GM12878 (cell line): ENCODE data around the gene CLTRN. TPM values are rescaled to one million over a fixed set of nuclear protein-coding genes. Genes with fewer than 3 reads are reported as not detected.

Experiments used
- ATAC-seq: fragments of 200-7000 bp; cut with Tn5 transposase; 3 replicates; pipeline ENCODE4 v1.9.1; 2020; ENCODE audit warnings: mild to moderate bottlenecking, moderate library complexity
- BruUV-seq: library from RNA; stranded (reverse); fragments of 400-500 nt; replicated peaks from 2 replicates; lab custom pipeline; 2021; lab: Mats Ljungman, UMichigan
- CTCF ChIA-PET: fragments of 300-600 bp; sonication (Branson Sonifier 250); formaldehyde crosslinking; extraction: SDS; loops from one replicate; lab custom pipeline; 2021; ENCODE audit warnings: inconsistent platforms; lab: Yijun Ruan, JAX
- POLR2A ChIA-PET: fragments of 350-600 bp; formaldehyde crosslinking; extraction: SDS; loops from one replicate; lab custom pipeline; 2021; ENCODE audit warnings: inconsistent platforms; lab: Charles Lee
- RAD21 ChIA-PET: fragments of 300-600 bp; sonication (Branson Sonifier 250); formaldehyde crosslinking; loops from one replicate; lab custom pipeline; 2023; ENCODE audit warnings: antibody characterized with exemption; ENCODE audit not compliant: unreplicated experiment; lab: Charles Lee
- SMC1A ChIA-PET: fragments of 300-600 bp; sonication (Branson Sonifier 250); formaldehyde crosslinking; loops from one replicate; lab custom pipeline; 2023; ENCODE audit not compliant: unreplicated experiment, uncharacterized antibody; lab: Charles Lee
- DNase-seq: peaks from one replicate; pipeline ENCODE4 v3.0.0-alpha.2; 2011; ENCODE audit warnings: low read depth, low spot score
- FAIRE-seq: peaks from 3 replicates; lab custom pipeline; 2011; peaks lifted over from hg19 to GRCh38; lab: Jason Lieb, UNC
- H2AFZ ChIP-seq: 2 replicates; pipeline ENCODE4 v1.6.0; 2011; ENCODE audit warnings: low read depth, low read length, control low read depth; ENCODE audit not compliant: control insufficient read depth
- H3K27ac ChIP-seq: 2 replicates; pipeline ENCODE4 v1.5.1; 2011; ENCODE audit warnings: control low read depth; ENCODE audit not compliant: control insufficient read depth, insufficient read depth
- H3K27me3 ChIP-seq, 2 experiments: replicated peaks in 1 of 2; 2 replicates each; pipeline versions ENCODE4 v1.6.0 to v1.6.1; 2011; ENCODE audit warnings: low read length in 1 of 2; ENCODE audit not compliant: control insufficient read depth in 2 of 2, insufficient read depth in 2 of 2
- H3K36me3 ChIP-seq, 2 experiments: 2 replicates each; pipeline ENCODE4 v1.5.1; 2011; ENCODE audit warnings: low read length in 1 of 2; ENCODE audit not compliant: control insufficient read depth in 2 of 2, insufficient read depth in 2 of 2
- H3K4me1 ChIP-seq: 2 replicates; pipeline ENCODE4 v1.6.1; 2011; ENCODE audit warnings: mild to moderate bottlenecking, low read length, moderate library complexity, mixed read lengths; ENCODE audit not compliant: control insufficient read depth, insufficient read depth
- H3K4me2 ChIP-seq: 2 replicates; pipeline ENCODE4 v1.6.0; 2011; ENCODE audit warnings: control low read depth; ENCODE audit not compliant: control insufficient read depth, insufficient read depth
- H3K4me3 ChIP-seq: fragments of 200-600 bp; sonication (generic); 2 replicates; pipeline ENCODE4 v1.5.1; 2016
- H3K79me2 ChIP-seq: 2 replicates; pipeline ENCODE4 v1.6.0; 2011; ENCODE audit warnings: low read length; ENCODE audit not compliant: control insufficient read depth, insufficient read depth
- H3K9ac ChIP-seq: 2 replicates; pipeline ENCODE4 v1.8.0; 2011; ENCODE audit warnings: low read length, control low read depth, mixed read lengths; ENCODE audit not compliant: control insufficient read depth, insufficient read depth
- H3K9me3 ChIP-seq: replicated peaks from 3 replicates; pipeline ENCODE4 v1.5.1; 2011; ENCODE audit warnings: mild to moderate bottlenecking, low read length; ENCODE audit not compliant: control insufficient read depth, insufficient read depth
- H4K20me1 ChIP-seq: 2 replicates; pipeline ENCODE4 v1.6.0; 2011; ENCODE audit not compliant: control insufficient read depth, insufficient read depth
- BRCA1 ChIP-seq: IDR thresholded peaks from 2 replicates; pipeline ENCODE4 v1.6.1; 2011; ENCODE audit warnings: low read depth, low read length, improper control_type of control experiment
- CREB1 ChIP-seq: IDR thresholded peaks from 2 replicates; pipeline ENCODE4 v1.6.1; 2012; ENCODE audit warnings: low read depth, mild to moderate bottlenecking, inconsistent platforms
- EGR1 ChIP-seq, 2 experiments: IDR thresholded peaks; 1 replicate in 1 of 2; 2 replicates in 1 of 2; pipeline ENCODE4 v1.6.1; 2011 to 2012; ENCODE audit warnings: low read depth in 2 of 2, low read length in 2 of 2, borderline replicate concordance in 1 of 2, mild to moderate bottlenecking in 1 of 2, moderate library complexity in 1 of 2
- EP300 ChIP-seq, 2 experiments: fragments of 150-350 bp in 1 of 2; IDR thresholded peaks; 2 replicates each; pipeline ENCODE4 v1.6.1; 2011 to 2012; ENCODE audit warnings: low read depth in 2 of 2, low read length in 2 of 2, borderline replicate concordance in 1 of 2, improper control_type of control experiment in 1 of 2, inconsistent platforms in 1 of 2; ENCODE audit not compliant: control insufficient read depth in 1 of 2
- ETV6 ChIP-seq, 2 experiments: fragments of 450-650 bp in 1 of 2; IDR thresholded peaks in 1 of 2; conservative IDR thresholded peaks in 1 of 2; 2 replicates each; pipeline ENCODE4 v1.6.1; 2014; ENCODE audit warnings: antibody characterized with exemption in 1 of 2, borderline replicate concordance in 1 of 2, low read depth in 1 of 2, mild to moderate bottlenecking in 1 of 2, moderate library complexity in 1 of 2
- HDAC6 ChIP-seq: fragments of 200-600 bp; sonication (generic); IDR thresholded peaks from one replicate; pipeline ENCODE4 v1.8.0; 2017; ENCODE audit warnings: antibody characterized with exemption; ENCODE audit not compliant: unreplicated experiment
- JUNB ChIP-seq: IDR thresholded peaks from 2 replicates; pipeline ENCODE4 v1.6.1; 2016; ENCODE audit warnings: antibody characterized with exemption, mild to moderate bottlenecking
- MEF2B ChIP-seq: fragments of 450-650 bp; IDR thresholded peaks from 2 replicates; pipeline ENCODE4 v1.6.1; 2018; ENCODE audit warnings: mild to moderate bottlenecking, moderate library complexity; ENCODE audit not compliant: partially characterized antibody, poor library complexity, severe bottlenecking
- NR2F1 ChIP-seq: fragments of 450-650 bp; conservative IDR thresholded peaks from 2 replicates; pipeline ENCODE4 v1.6.1; 2017; ENCODE audit warnings: mild to moderate bottlenecking
- PAX5 ChIP-seq: IDR thresholded peaks from 2 replicates; pipeline ENCODE4 v1.6.1; 2011; ENCODE audit warnings: low read depth, low read length, borderline replicate concordance
- PML ChIP-seq: IDR thresholded peaks from 2 replicates; pipeline ENCODE4 v1.6.1; 2012; ENCODE audit warnings: low read length, inconsistent platforms
- POLR2AphosphoS5 ChIP-seq: IDR thresholded peaks from 2 replicates; pipeline ENCODE4 v1.6.1; 2011; ENCODE audit warnings: mild to moderate bottlenecking, low read length, inconsistent platforms
- RAD51 ChIP-seq: fragments of 450-650 bp; IDR thresholded peaks from 2 replicates; pipeline ENCODE4 v1.6.1; 2016; ENCODE audit warnings: moderate library complexity, mild to moderate bottlenecking, inconsistent platforms
- RBBP5 ChIP-seq: fragments of 200-600 bp; sonication (generic); conservative IDR thresholded peaks from 2 replicates; pipeline ENCODE4 v1.6.1; 2016
- RFX5 ChIP-seq: IDR thresholded peaks from 2 replicates; pipeline ENCODE4 v1.6.1; 2011; ENCODE audit warnings: low read depth, low read length, improper control_type of control experiment
- RUNX3 ChIP-seq: IDR thresholded peaks from 2 replicates; pipeline ENCODE4 v1.6.1; 2012; ENCODE audit warnings: low read length, inconsistent platforms
- SIN3A ChIP-seq: IDR thresholded peaks from 2 replicates; pipeline ENCODE4 v1.6.1; 2012; ENCODE audit warnings: low read depth, low read length, improper control_type of control experiment
- SREBF1 ChIP-seq: IDR thresholded peaks from 2 replicates; pipeline ENCODE4 v1.6.1; 2012; ENCODE audit warnings: mild to moderate bottlenecking, low read length
- SRF ChIP-seq, 2 experiments: IDR thresholded peaks; 2 replicates each; pipeline ENCODE4 v1.6.1; 2011; ENCODE audit warnings: low read depth in 2 of 2, low read length in 2 of 2, mild to moderate bottlenecking in 1 of 2, moderate library complexity in 1 of 2
- TAF1 ChIP-seq: IDR thresholded peaks from 2 replicates; pipeline ENCODE4 v1.6.1; 2011; ENCODE audit warnings: mild to moderate bottlenecking, low read depth, low read length, borderline replicate concordance
- TBL1XR1 ChIP-seq: IDR thresholded peaks from 2 replicates; pipeline ENCODE4 v1.6.1; 2012; ENCODE audit warnings: low read depth, low read length, improper control_type of control experiment
- YY1 ChIP-seq: IDR thresholded peaks from 2 replicates; pipeline ENCODE4 v1.6.1; 2011; ENCODE audit warnings: low read depth, mild to moderate bottlenecking, low read length
- WGBS: methylation state at CpG from one replicate; pipeline ENCODE4 v1.1.6; 2016; ENCODE audit warnings: low lambda C conversion rate; ENCODE audit not compliant: insufficient replicate concordance, insufficient coverage; ENCODE audit errors: missing lambda C conversion rate; 5-methylcytosine and 5-hydroxymethylcytosine counted together
- in situ Hi-C: fragments of 300-500 bp; cut with MboI; formaldehyde crosslinking; loops from 9 replicates; pipeline ENCODE4 v1.14.3; 2018; ENCODE audit warnings: mixed read lengths
- intact Hi-C: fragments of 100-400 bp; cut with micrococcal nuclease; formaldehyde crosslinking; loops from one replicate; pipeline ENCODE4 v1.14.2; 2022; ENCODE audit not compliant: unreplicated experiment
- polyA plus RNA-seq, 11 experiments: library from polyadenylated mRNA; depleted of rRNA in 4 of 11; unstranded in 6 of 11; stranded (reverse) in 5 of 11; fragments of >200 nt; fragmentation: Nextera tagmentation in 4 of 11; fragmentation: Illumina TruSeq in 1 of 11; extraction: Ambion mirVana in 4 of 11; extraction: Trizol in 1 of 11; gene quantifications; 1 replicate in 1 of 11; 2 replicates in 10 of 11; pipeline versions ENCODE4 v1.2.1 to v1.2.3, GENCODE V29; 2011 to 2016; ENCODE audit warnings: inconsistent platforms in 2 of 11, missing spikeins in 2 of 11, low read depth in 1 of 11
- total RNA-seq, 4 experiments: library from RNA; depleted of rRNA in 3 of 4; stranded (reverse); fragments of >200 nt in 3 of 4; fragmentation: Illumina TruSeq in 1 of 4; extraction: Trizol in 1 of 4; gene quantifications; 2 replicates each; pipeline versions ENCODE4 v1.2.1 to v1.2.3, GENCODE V29; 2013 to 2021
- TF ChIP-seq, protein P1 (sequence below): IDR thresholded peaks from 2 replicates; pipeline ENCODE4 v1.6.1; 2012; ENCODE audit warnings: low read length, inconsistent platforms
- TF ChIP-seq, protein P2 (sequence below): IDR thresholded peaks from 2 replicates; pipeline ENCODE4 v1.6.1; 2011; ENCODE audit warnings: borderline replicate concordance, low read depth, mild to moderate bottlenecking, moderate library complexity, mixed read lengths, low read length; ENCODE audit not compliant: insufficient read depth; ENCODE audit errors: extremely low read length
- TF ChIP-seq, protein P3 (sequence below): IDR thresholded peaks from 2 replicates; pipeline ENCODE4 v1.6.1; 2012; ENCODE audit warnings: low read depth, low read length, improper control_type of control experiment

The CLTRN gene
- total and polyA plus RNA-seq, 10 of the 15 experiments (the other 5 are each of a cell fraction or from before 2014, with no cell fraction given), result 0.13 to 0.75 (median 0.27) TPM; not detected in 1

DNA sequence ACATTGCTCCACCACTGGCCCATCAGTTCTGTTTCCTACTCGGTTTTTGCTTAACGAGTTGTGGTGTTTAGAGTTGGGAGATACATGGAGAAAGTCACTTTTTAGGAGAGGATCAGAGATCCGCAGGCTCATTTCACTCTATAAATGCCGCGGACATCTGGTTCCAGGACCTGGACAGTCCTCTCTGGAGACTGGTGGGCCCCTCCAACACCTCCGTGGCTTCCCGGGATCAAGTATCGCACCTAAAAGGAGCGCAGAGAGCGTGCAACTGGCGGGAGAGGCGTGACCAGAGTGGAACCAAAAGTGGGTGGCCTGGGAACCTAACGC is 9.9 kb upstream of the CLTRN start:
- Histone ChIP-seq H3K9me3 (no peaks in the 10 kb centered on the region), H3K79me2 (peaks cover 28% of the 10 kb centered on the region), H3K4me3 (peak overlapping the region; percentile 81), H3K4me1 (peaks cover 11% of the 10 kb centered on the region), H3K36me3 (0 out of 4 replicates have a peak, but pooled peaks cover 0 to 3% of the 10 kb centered on the region in 2 experiments), H4K20me1 (no peaks in the 10 kb centered on the region; the same call in 1 of the 2 replicates), H3K27me3 (no peaks in the 10 kb centered on the region), H2AFZ (peak overlapping the region; percentile 96), H3K27ac (peak overlapping the region; percentile 88), H3K9ac (peak overlapping the region; percentile 87), H3K4me2 (peak overlapping the region; percentile 96)
- in situ Hi-C loops (no loop called here), intact Hi-C loops (loop anchor here (10.0 kb wide), 1 partner anchor 180 kb away; the partner anchor contains the start of gene PIR)
- 0% methylated on average over 13 of the region's 13 CpGs for WGBS
- ChIA-PET RAD21 (interaction anchor here (1.2 kb wide), 1 partner anchor 13 kb away, joined by 3 read pairs; no protein-coding TSS in a partner anchor), POLR2A (interaction anchor here (1.6 kb wide), 1 partner anchor 117 kb away, joined by 3 read pairs; no protein-coding TSS in a partner anchor), CTCF (interaction anchor here (0.8 kb wide), 1 partner anchor 203 kb away, joined by 3 read pairs; no protein-coding TSS in a partner anchor), SMC1A (no interaction called here)
- BruUV-seq, result no TSS peak
- DNase-seq (no peak), ATAC-seq (no peak), FAIRE-seq (peak; percentile 83)
- no peak for TF ChIP-seq POLR2AphosphoS5
- TF ChIP-seq YY1, result no peak
- TF ChIP-seq MEF2B, result no peak
- peak in 1 of 2 experiments; percentile 19; a peak in 1 of 3 replicates for TF ChIP-seq EGR1 (IDR thresholded peaks at IDR 0.05; ENCODE audit: borderline replicate concordance in 1 of 2, low read depth in 2 of 2, low read length in 2 of 2)
- TF ChIP-seq, protein P1, sequence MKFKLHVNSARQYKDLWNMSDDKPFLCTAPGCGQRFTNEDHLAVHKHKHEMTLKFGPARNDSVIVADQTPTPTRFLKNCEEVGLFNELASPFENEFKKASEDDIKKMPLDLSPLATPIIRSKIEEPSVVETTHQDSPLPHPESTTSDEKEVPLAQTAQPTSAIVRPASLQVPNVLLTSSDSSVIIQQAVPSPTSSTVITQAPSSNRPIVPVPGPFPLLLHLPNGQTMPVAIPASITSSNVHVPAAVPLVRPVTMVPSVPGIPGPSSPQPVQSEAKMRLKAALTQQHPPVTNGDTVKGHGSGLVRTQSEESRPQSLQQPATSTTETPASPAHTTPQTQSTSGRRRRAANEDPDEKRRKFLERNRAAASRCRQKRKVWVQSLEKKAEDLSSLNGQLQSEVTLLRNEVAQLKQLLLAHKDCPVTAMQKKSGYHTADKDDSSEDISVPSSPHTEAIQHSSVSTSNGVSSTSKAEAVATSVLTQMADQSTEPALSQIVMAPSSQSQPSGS, result no peak
- no peak for TF ChIP-seq SIN3A
- TF ChIP-seq RAD51, result no peak
- TF ChIP-seq, protein P2, sequence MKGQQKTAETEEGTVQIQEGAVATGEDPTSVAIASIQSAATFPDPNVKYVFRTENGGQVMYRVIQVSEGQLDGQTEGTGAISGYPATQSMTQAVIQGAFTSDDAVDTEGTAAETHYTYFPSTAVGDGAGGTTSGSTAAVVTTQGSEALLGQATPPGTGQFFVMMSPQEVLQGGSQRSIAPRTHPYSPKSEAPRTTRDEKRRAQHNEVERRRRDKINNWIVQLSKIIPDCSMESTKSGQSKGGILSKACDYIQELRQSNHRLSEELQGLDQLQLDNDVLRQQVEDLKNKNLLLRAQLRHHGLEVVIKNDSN, result peak; percentile 43
- TF ChIP-seq RBBP5, result no peak
- no peak for TF ChIP-seq NR2F1
- TF ChIP-seq ETV6 (conservative IDR thresholded peaks at IDR 0.05 in 1 of 2, IDR thresholded peaks at IDR 0.05 in 1 of 2; ENCODE audit: borderline replicate concordance in 1 of 2, low read depth in 1 of 2), result no peak
- TF ChIP-seq CREB1, result no peak
- no peak for TF ChIP-seq JUNB
- TF ChIP-seq PAX5, result 0 out of 2 replicates have a peak, but pooled peaks have one; percentile 15
- TF ChIP-seq PML, result no peak; the same call in 1 of the 2 replicates
- TF ChIP-seq SRF (IDR thresholded peaks at IDR 0.05; ENCODE audit: low read depth in 2 of 2, low read length in 2 of 2), result no peak
- TF ChIP-seq HDAC6, result no peak
- 0 out of 2 replicates have a peak, but pooled peaks have one; percentile 22 for TF ChIP-seq RUNX3
- TF ChIP-seq BRCA1, result no peak
- no peak for TF ChIP-seq TBL1XR1
- TF ChIP-seq, protein P3, sequence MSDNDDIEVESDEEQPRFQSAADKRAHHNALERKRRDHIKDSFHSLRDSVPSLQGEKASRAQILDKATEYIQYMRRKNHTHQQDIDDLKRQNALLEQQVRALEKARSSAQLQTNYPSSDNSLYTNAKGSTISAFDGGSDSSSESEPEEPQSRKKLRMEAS, result peak; percentile 83
- TF ChIP-seq SREBF1, result no peak
- no peak for TF ChIP-seq RFX5
- no peak for TF ChIP-seq EP300 (IDR thresholded peaks at IDR 0.05; ENCODE audit: borderline replicate concordance in 1 of 2, control insufficient read depth in 1 of 2, low read depth in 2 of 2, low read length in 2 of 2)
- TF ChIP-seq TAF1, result 0 out of 2 replicates have a peak, but pooled peaks have one; percentile 52
